ENCODE data around the gene HSPG2.
A peak's percentile ranks its signal among the peaks of the same experiment; 100 is the strongest.
"Not testable (repeated sequence)": the region's sequence is repeated elsewhere in the genome, so short reads cannot be mapped to it uniquely, and the experiment has no call there.

The HSPG2 gene

GRCh38 chr1:21937034-21937371 is at the start of gene HSPG2:
Gene HSPG2, minus strand, starts transcription at chr1:21937310. Its CDS starts 93 bp downstream, at chr1:21937217.
- DNase-seq = no peak

- not testable (repeated sequence) for DNase-seq
Measured at GRCh38 chr1:21986386-21986785, 49.3 kb upstream of the HSPG2 start.

- not testable (repeated sequence) for DNase-seq
Measured at GRCh38 chr1:21985893-21986292, 48.8 kb upstream of the HSPG2 start.

GRCh38 chr1:21983539-21983938 is 46.4 kb upstream of the HSPG2 start:
- DNase-seq = not testable (repeated sequence)

- not testable (repeated sequence) for DNase-seq
Measured at GRCh38 chr1:21982122-21982521, 45.0 kb upstream of the HSPG2 start.

- DNase-seq = not testable (repeated sequence)
Measured at GRCh38 chr1:21981253-21981652, 44.1 kb upstream of the HSPG2 start.

GRCh38 chr1:21980515-21981220 is 43.6 kb upstream of the HSPG2 start:
- not testable (repeated sequence) for DNase-seq

- DNase-seq = not testable (repeated sequence)
Measured at GRCh38 chr1:21978209-21978608, 41.1 kb upstream of the HSPG2 start.

- not testable (repeated sequence) for DNase-seq
Measured at GRCh38 chr1:21976703-21977239, 39.7 kb upstream of the HSPG2 start, which contains the start of gene CELA3B. Gene CELA3B, plus strand, starts transcription at chr1:21977022. Its CDS starts 18 bp downstream, at chr1:21977040.

GRCh38 chr1:21975296-21975695 is 38.2 kb upstream of the HSPG2 start:
- not testable (repeated sequence) for DNase-seq

GRCh38 chr1:21974699-21975098 is 37.6 kb upstream of the HSPG2 start:
- not testable (repeated sequence) for DNase-seq

- not testable (repeated sequence) for DNase-seq
Measured at GRCh38 chr1:21973948-21974347, 36.8 kb upstream of the HSPG2 start.

GRCh38 chr1:21972973-21973441 is 35.9 kb upstream of the HSPG2 start:
- not testable (repeated sequence) for DNase-seq

- not testable (repeated sequence) for DNase-seq
Measured at GRCh38 chr1:21970523-21970922, 33.4 kb upstream of the HSPG2 start.

GRCh38 chr1:21969066-21969465 is 32.0 kb upstream of the HSPG2 start:
- DNase-seq = not testable (repeated sequence)

GRCh38 chr1:21967216-21967615 is 30.1 kb upstream of the HSPG2 start:
- not testable (repeated sequence) for DNase-seq

- no peak for DNase-seq
Measured at GRCh38 chr1:21966247-21967000, 29.3 kb upstream of the HSPG2 start.

GRCh38 chr1:21963477-21964217 is 26.5 kb upstream of the HSPG2 start:
- DNase-seq = peak; percentile 70

GRCh38 chr1:21961799-21962198 is 24.7 kb upstream of the HSPG2 start:
- DNase-seq = no peak

- no peak for DNase-seq
Measured at GRCh38 chr1:21961337-21961736, 24.2 kb upstream of the HSPG2 start.

GRCh38 chr1:21956720-21957552 is 19.8 kb upstream of the HSPG2 start:
- DNase-seq = peak; percentile 29
